ENCODE measurements around the gene MYO18B. TPM values are rescaled to one million over a fixed set of nuclear protein-coding genes. Genes with fewer than 3 reads are reported as not detected.

Gene MYO18B
- total RNA-seq, 2 donors from 2014 or later = 0.11 TPM; not detected in 1

GRCh38 chr22:25814685-25815084 lies 72.7 kb downstream of the MYO18B start:
- H3K27me3 ChIP-seq = no peaks in the 10 kb centered on the region
- no peak overlapping the region for H3K4me3 ChIP-seq
- H3K36me3 ChIP-seq = no peaks in the 10 kb centered on the region
- DNase-seq = no peak
- no peak overlapping the region for H3K9ac ChIP-seq (ENCODE audit: low read depth in 2 of 2, low read length in 2 of 2)
- H3K9me3 ChIP-seq = no peaks in the 10 kb centered on the region
- no peak for TF ChIP-seq CTCF (IDR thresholded peaks at IDR 0.05)
- H3K4me1 ChIP-seq = no peaks in the 10 kb centered on the region
- intact Hi-C loops (cut with DNase I) = no loop called here
- H3K27ac ChIP-seq = no peak overlapping the region

- Histone ChIP-seq H3K4me1 (no peaks in the 10 kb centered on the region), H3K4me3 (no peak overlapping the region), H3K27ac (no peak overlapping the region), H3K9me3 (no peaks in the 10 kb centered on the region), H3K27me3 (no peaks in the 10 kb centered on the region), H3K36me3 (no peaks in the 10 kb centered on the region), H3K9ac (ENCODE audit: low read depth in 2 of 2, low read length in 2 of 2) (no peak overlapping the region)
- no peak for DNase-seq
- intact Hi-C loops (cut with DNase I) = no loop called here
- no peak for TF ChIP-seq CTCF (IDR thresholded peaks at IDR 0.05)
Observed at GRCh38 chr22:25815561-25815960, 73.6 kb downstream of the MYO18B start.

GRCh38 chr22:25816522-25817059 lies 74.6 kb downstream of the MYO18B start:
- TF ChIP-seq CTCF (IDR thresholded peaks at IDR 0.05) = no peak
- no peak for DNase-seq
- H3K9me3 ChIP-seq = no peaks in the 10 kb centered on the region
- no peak overlapping the region for H3K4me3 ChIP-seq
- H3K27me3 ChIP-seq = no peaks in the 10 kb centered on the region
- no peak overlapping the region for H3K27ac ChIP-seq
- no peaks in the 10 kb centered on the region for H3K36me3 ChIP-seq
- H3K4me1 ChIP-seq = no peaks in the 10 kb centered on the region
- H3K9ac ChIP-seq (ENCODE audit: low read depth in 2 of 2, low read length in 2 of 2) = no peak overlapping the region
- intact Hi-C loops (cut with DNase I) = no loop called here

- H3K9me3 ChIP-seq = no peaks in the 10 kb centered on the region
- H3K4me1 ChIP-seq = no peaks in the 10 kb centered on the region
- no peak overlapping the region for H3K9ac ChIP-seq (ENCODE audit: low read depth in 2 of 2, low read length in 2 of 2)
- no peaks in the 10 kb centered on the region for H3K27me3 ChIP-seq
- H3K27ac ChIP-seq = no peak overlapping the region
- TF ChIP-seq CTCF (IDR thresholded peaks at IDR 0.05) = no peak
- H3K36me3 ChIP-seq = no peaks in the 10 kb centered on the region
- no peak overlapping the region for H3K4me3 ChIP-seq
- intact Hi-C loops (cut with DNase I) = no loop called here
- no peak for DNase-seq
Observed at GRCh38 chr22:25817092-25817943, 75.3 kb downstream of the MYO18B start.

GRCh38 chr22:25818541-25818940 lies 76.6 kb downstream of the MYO18B start:
- Histone ChIP-seq H3K4me3 (no peak overlapping the region), H3K4me1 (no peaks in the 10 kb centered on the region), H3K9ac (ENCODE audit: low read depth in 2 of 2, low read length in 2 of 2) (no peak overlapping the region), H3K9me3 (no peaks in the 10 kb centered on the region), H3K27me3 (no peaks in the 10 kb centered on the region), H3K36me3 (no peaks in the 10 kb centered on the region), H3K27ac (no peak overlapping the region)
- no peak for DNase-seq
- intact Hi-C loops (cut with DNase I) = no loop called here
- TF ChIP-seq CTCF (IDR thresholded peaks at IDR 0.05) = no peak

Measured in colonic mucosa (tissue), 4 donors.